Neural cell (in vitro differentiated cells): ENCODE data around the gene FRMPD3. TPM values are rescaled to one million over a fixed set of nuclear protein-coding genes. Genes with fewer than 3 reads are reported as not detected.

Experiments
- H2AFZ ChIP-seq: fragments of 200-600, 300-800 bp; sonication (generic), shearing (Covaris generic); 2 replicates; pipeline ENCODE4 v1.6.0; 2014; ENCODE audit warnings: low read depth, mild to moderate bottlenecking, antibody characterized with exemption, low read length, moderate library complexity
- H3F3A ChIP-seq: fragments of 200-600 bp; shearing (Covaris generic); 2 replicates; pipeline ENCODE4 v1.6.1; 2016; ENCODE audit warnings: mild to moderate bottlenecking, moderate library complexity, mixed read lengths, antibody characterized with exemption, low read length; ENCODE audit not compliant: insufficient read depth, poor library complexity, severe bottlenecking
- H3K27ac ChIP-seq: fragments of 200-600, 300-800 bp; sonication (generic), shearing (Covaris generic); 2 replicates; pipeline ENCODE4 v1.5.1; 2014; ENCODE audit warnings: mild to moderate bottlenecking, low read length, moderate library complexity
- H3K27me3 ChIP-seq: fragments of 300-800, 200-600 bp; sonication (generic), shearing (Covaris generic); 2 replicates; pipeline ENCODE4 v1.6.0; 2014; ENCODE audit warnings: mild to moderate bottlenecking, low read depth, low read length, moderate library complexity; ENCODE audit not compliant: insufficient read depth
- H3K36me3 ChIP-seq: fragments of 300-800, 200-600 bp; sonication (generic), shearing (Covaris generic); 2 replicates; pipeline ENCODE4 v1.5.1; 2014; ENCODE audit warnings: mild to moderate bottlenecking, antibody characterized with exemption, low read length, moderate library complexity; ENCODE audit not compliant: insufficient read depth
- H3K4me2 ChIP-seq: fragments of 300-800, 200-600 bp; sonication (generic), shearing (Covaris generic); 2 replicates; pipeline ENCODE4 v1.6.0; 2014; ENCODE audit warnings: mild to moderate bottlenecking, low read length
- H3K4me3 ChIP-seq: fragments of 300-800, 200-600 bp; sonication (generic), shearing (Covaris generic); 2 replicates; pipeline ENCODE4 v1.5.1; 2014; ENCODE audit warnings: mild to moderate bottlenecking, low read length, moderate library complexity
- H3K79me2 ChIP-seq: fragments of 200-600 bp; shearing (Covaris generic); replicated peaks from 2 replicates; pipeline ENCODE4 v1.6.0; 2014; ENCODE audit warnings: mild to moderate bottlenecking, low read length, moderate library complexity; ENCODE audit not compliant: insufficient read depth
- H3K9ac ChIP-seq: fragments of 300-800, 200-600 bp; sonication (generic), shearing (Covaris generic); 2 replicates; pipeline ENCODE4 v1.6.1; 2016; ENCODE audit warnings: mild to moderate bottlenecking, low read length, mixed read lengths
- H3K9me2 ChIP-seq: fragments of 200-600 bp; shearing (Covaris generic); 2 replicates; pipeline ENCODE4 v1.6.1; 2016; ENCODE audit warnings: mild to moderate bottlenecking, low read length, mixed read lengths; ENCODE audit not compliant: insufficient read depth
- H3K9me3 ChIP-seq: fragments of 200-600, 300-800 bp; sonication (generic), shearing (Covaris generic); 2 replicates; pipeline ENCODE4 v1.6.1; 2016; ENCODE audit warnings: mild to moderate bottlenecking, mixed run types, low read length, moderate library complexity, mixed read lengths
- H4K20me1 ChIP-seq: fragments of 200-600 bp; shearing (Covaris generic); 2 replicates; pipeline ENCODE4 v1.6.1; 2016; ENCODE audit warnings: mild to moderate bottlenecking, mixed run types; ENCODE audit not compliant: insufficient read depth
- CTCF ChIP-seq: fragments of 450-650 bp; IDR thresholded peaks from 2 replicates; pipeline ENCODE4 v1.5.1; 2014; ENCODE audit warnings: antibody characterized with exemption, mild to moderate bottlenecking, moderate library complexity; ENCODE audit not compliant: poor library complexity, severe bottlenecking
- EP300 ChIP-seq: fragments of 450-650 bp; conservative IDR thresholded peaks from 2 replicates; pipeline ENCODE4 v1.6.1; 2014; ENCODE audit warnings: antibody characterized with exemption, mild to moderate bottlenecking, moderate library complexity; ENCODE audit not compliant: poor library complexity, severe bottlenecking
- EZH2 ChIP-seq: fragments of 200-600, 300-800 bp; shearing (Covaris generic), sonication (generic); IDR thresholded peaks from 2 replicates; pipeline ENCODE4 v1.6.1; 2014; ENCODE audit warnings: antibody characterized with exemption, low read length, borderline replicate concordance, mild to moderate bottlenecking; ENCODE audit not compliant: insufficient read depth, poor library complexity, severe bottlenecking
- MXI1 ChIP-seq: fragments of 450-650 bp; conservative IDR thresholded peaks from 2 replicates; pipeline ENCODE4 v1.6.1; 2014; ENCODE audit warnings: antibody characterized with exemption, mild to moderate bottlenecking; ENCODE audit not compliant: poor library complexity, severe bottlenecking
- POLR2AphosphoS5 ChIP-seq: IDR thresholded peaks from 2 replicates; pipeline ENCODE4 v1.6.1; 2012
- RAD21 ChIP-seq: fragments of 450-650 bp; conservative IDR thresholded peaks from 2 replicates; pipeline ENCODE4 v1.6.1; 2014; ENCODE audit warnings: antibody characterized with exemption, mild to moderate bottlenecking, moderate library complexity
- REST ChIP-seq: IDR thresholded peaks from 2 replicates; pipeline ENCODE4 v1.6.1; 2012; ENCODE audit warnings: borderline replicate concordance
- SMC3 ChIP-seq: fragments of 450-650 bp; conservative IDR thresholded peaks from 2 replicates; pipeline ENCODE4 v1.6.1; 2014; ENCODE audit warnings: antibody characterized with exemption, mild to moderate bottlenecking, moderate library complexity; ENCODE audit not compliant: poor library complexity
- TAF1 ChIP-seq: IDR thresholded peaks from 2 replicates; pipeline ENCODE4 v1.6.1; 2012; ENCODE audit warnings: low read depth
- polyA plus RNA-seq: library from polyadenylated mRNA; depleted of rRNA; stranded (reverse); fragments of >200 nt; gene quantifications from 2 replicates; pipeline ENCODE4 v1.2.3, GENCODE V29; 2014

Gene FRMPD3
- polyA plus RNA-seq, 1 donor from 2014 or later, result 0.45 TPM

GRCh38 chrX:107451731-107452130 lies 2.3 kb downstream of the FRMPD3 start:
- Histone ChIP-seq H3K4me2 (no peak overlapping the region), H3K9me3 (no peaks in the 10 kb centered on the region), H3K79me2 (no peaks in the 10 kb centered on the region), H3K9ac (no peak overlapping the region), H3K27ac (no peak overlapping the region), H3K9me2 (no peaks in the 10 kb centered on the region), H3F3A (no peaks in the 10 kb centered on the region), H3K4me3 (peak overlapping the region; percentile 65), H4K20me1 (no peaks in the 10 kb centered on the region), H3K36me3 (no peaks in the 10 kb centered on the region), H3K27me3 (no peaks in the 10 kb centered on the region), H2AFZ (no peak overlapping the region)
- TF ChIP-seq CTCF (no peak), EZH2 (no peak), SMC3 (no peak), REST (no peak), EP300 (no peak), POLR2AphosphoS5 (no peak), RAD21 (no peak), TAF1 (no peak), MXI1 (no peak)

GRCh38 chrX:107452581-107452980 lies 3.1 kb downstream of the FRMPD3 start:
- no peaks in the 10 kb centered on the region for H4K20me1 ChIP-seq
- no peaks in the 10 kb centered on the region for H3K79me2 ChIP-seq
- H3K9me3 ChIP-seq, result no peaks in the 10 kb centered on the region
- no peak overlapping the region for H3K9ac ChIP-seq
- H3K36me3 ChIP-seq, result no peaks in the 10 kb centered on the region
- H3K27me3 ChIP-seq, result no peaks in the 10 kb centered on the region
- H3K9me2 ChIP-seq, result no peaks in the 10 kb centered on the region
- no peaks in the 10 kb centered on the region for H3F3A ChIP-seq
- H3K27ac ChIP-seq, result no peak overlapping the region
- no peak for TF ChIP-seq RAD21
- no peak for TF ChIP-seq TAF1
- no peak for TF ChIP-seq EZH2
- no peak for TF ChIP-seq MXI1
- no peak for TF ChIP-seq EP300
- TF ChIP-seq POLR2AphosphoS5, result no peak
- no peak for TF ChIP-seq SMC3
- no peak for TF ChIP-seq REST
- TF ChIP-seq CTCF, result no peak
- no peak overlapping the region for H3K4me2 ChIP-seq
- H3K4me3 ChIP-seq, result no peak overlapping the region
- no peak overlapping the region for H2AFZ ChIP-seq
